ENCODE data around the gene HCRTR1.

- no peak for TF ChIP-seq CTCF (conservative IDR thresholded peaks at IDR 0.05; ENCODE audit: low read depth, low read length)
- no peak for TF ChIP-seq EZH2 (IDR thresholded peaks at IDR 0.05; ENCODE audit: borderline replicate concordance, low read depth, low read length, poor library complexity, severe bottlenecking)
Measured at GRCh38 chr1:31625561-31626222, 8.2 kb downstream of the HCRTR1 start.

Data from A673 (cell line).